ENCODE measurements around the gene ORC5. TPM values are rescaled to one million over a fixed set of nuclear protein-coding genes. Genes with fewer than 3 reads are reported as not detected.

ORC5 gene
- total RNA-seq (2014; rRNA removed; shearing (Covaris generic)) (21.4 and 23.3 TPM in 2 replicates), polyA plus RNA-seq (2016; fragmentation: Nextera tagmentation; extraction: Ambion mirVana) (24.0 and 24.9 TPM in 2 replicates)

GRCh38 chr7:104207731-104208420 lies at the start of gene ORC5:
Gene ORC5, minus strand, starts transcription at chr7:104208013. Its CDS starts 109 bp downstream, at chr7:104207904.
- WGBS, 2 experiments (ENCODE audit: low coverage in 1 of 2, low lambda C conversion rate in 2 of 2, missing lambda C conversion rate in 2 of 2), result 1% methylated on average over 41 to 47 of the region's 47 CpGs
- in situ Hi-C loops (cut with MboI), result no loop called here
- H4K20me1 ChIP-seq (ENCODE audit: insufficient read depth), result no peaks in the 10 kb centered on the region
- H3K27ac ChIP-seq, result peak within 1 kb of the TSS; percentile 66
- no peaks in the 10 kb centered on the region for H3K36me3 ChIP-seq (ENCODE audit: low read depth)
- peak within 1 kb of the TSS; percentile 91 for H3K9ac ChIP-seq
- no peaks in the 10 kb centered on the region for H3K9me2 ChIP-seq (ENCODE audit: insufficient read depth)
- H3K4me1 ChIP-seq (ENCODE audit: insufficient read depth), result peaks cover 8% of the 10 kb centered on the region
- H2AFZ ChIP-seq, result peak within 1 kb of the TSS; percentile 99
- H3K27me3 ChIP-seq (replicated peaks; ENCODE audit: insufficient read depth), result no peaks in the 10 kb centered on the region
- peak within 1 kb of the TSS; percentile 100 for H3K4me2 ChIP-seq (ENCODE audit: unreplicated experiment)
- peak within 1 kb of the TSS; percentile 97 for H3K4me3 ChIP-seq
- H3K9me3 ChIP-seq (ENCODE audit: low read depth), result no peaks in the 10 kb centered on the region
- DNase-seq, result peak; percentile 97
- peaks cover 49% of the 10 kb centered on the region for H3K79me2 ChIP-seq (ENCODE audit: insufficient read depth)
- no peak for TF ChIP-seq EZH2 (IDR thresholded peaks at IDR 0.05; ENCODE audit: insufficient read depth, poor library complexity, severe bottlenecking)
- TF ChIP-seq EZH2phosphoT487 (IDR thresholded peaks at IDR 0.05; ENCODE audit: insufficient read depth, low read depth), result no peak
- H3F3A ChIP-seq (ENCODE audit: insufficient read depth), result no peaks in the 10 kb centered on the region

- H4K20me1 ChIP-seq (ENCODE audit: insufficient read depth), result no peaks in the 10 kb centered on the region
- no peak overlapping the region for H3K4me2 ChIP-seq (ENCODE audit: unreplicated experiment)
- H3K9me2 ChIP-seq (ENCODE audit: insufficient read depth), result no peaks in the 10 kb centered on the region
- no peak overlapping the region for H3K9ac ChIP-seq
- in situ Hi-C loops (cut with MboI), result no loop called here
- no peaks in the 10 kb centered on the region for H3F3A ChIP-seq (ENCODE audit: insufficient read depth)
- no peak overlapping the region for H3K27ac ChIP-seq
- TF ChIP-seq EZH2phosphoT487 (IDR thresholded peaks at IDR 0.05; ENCODE audit: insufficient read depth, low read depth), result no peak
- no peak for TF ChIP-seq EZH2 (IDR thresholded peaks at IDR 0.05; ENCODE audit: insufficient read depth, poor library complexity, severe bottlenecking)
- 0 out of 2 replicates have a peak, but pooled peaks cover 15% of the 10 kb centered on the region for H3K27me3 ChIP-seq (replicated peaks; ENCODE audit: insufficient read depth)
- H3K9me3 ChIP-seq (ENCODE audit: low read depth), result no peaks in the 10 kb centered on the region
- H3K36me3 ChIP-seq (ENCODE audit: low read depth), result no peaks in the 10 kb centered on the region
- H2AFZ ChIP-seq, result no peak overlapping the region
- no peak for DNase-seq
- no peak overlapping the region for H3K4me3 ChIP-seq
- WGBS, 2 experiments (ENCODE audit: low coverage in 1 of 2, low lambda C conversion rate in 2 of 2, missing lambda C conversion rate in 2 of 2), result 53 to 54% methylated on average over 5 of the region's 5 CpGs
- H3K79me2 ChIP-seq (ENCODE audit: insufficient read depth), result no peaks in the 10 kb centered on the region
- H3K4me1 ChIP-seq (ENCODE audit: insufficient read depth), result no peaks in the 10 kb centered on the region
Observed at GRCh38 chr7:104255616-104256015, 47.8 kb upstream of the ORC5 start.

- DNase-seq, result no peak
- Histone ChIP-seq H4K20me1 (ENCODE audit: insufficient read depth) (no peaks in the 10 kb centered on the region), H3K4me2 (ENCODE audit: unreplicated experiment) (no peak overlapping the region), H3K27ac (no peak overlapping the region), H2AFZ (no peak overlapping the region), H3K36me3 (ENCODE audit: low read depth) (no peaks in the 10 kb centered on the region), H3K27me3 (replicated peaks; ENCODE audit: insufficient read depth) (0 out of 2 replicates have a peak, but pooled peaks cover 15% of the 10 kb centered on the region), H3K9me2 (ENCODE audit: insufficient read depth) (no peaks in the 10 kb centered on the region), H3K4me1 (ENCODE audit: insufficient read depth) (no peaks in the 10 kb centered on the region), H3K9ac (no peak overlapping the region), H3K79me2 (ENCODE audit: insufficient read depth) (no peaks in the 10 kb centered on the region), H3K9me3 (ENCODE audit: low read depth) (no peaks in the 10 kb centered on the region), H3F3A (ENCODE audit: insufficient read depth) (no peaks in the 10 kb centered on the region), H3K4me3 (no peak overlapping the region)
- in situ Hi-C loops (cut with MboI), result no loop called here
- no peak for TF ChIP-seq EZH2 (IDR thresholded peaks at IDR 0.05; ENCODE audit: insufficient read depth, poor library complexity, severe bottlenecking)
- no peak for TF ChIP-seq EZH2phosphoT487 (IDR thresholded peaks at IDR 0.05; ENCODE audit: insufficient read depth, low read depth)
- WGBS, 2 experiments (ENCODE audit: low coverage in 1 of 2, low lambda C conversion rate in 2 of 2, missing lambda C conversion rate in 2 of 2), result 29 to 31% methylated on average over 4 of the region's 4 CpGs
Observed at GRCh38 chr7:104255194-104255593, 47.4 kb upstream of the ORC5 start.

- no peak overlapping the region for H3K4me3 ChIP-seq
- no peaks in the 10 kb centered on the region for H3K4me1 ChIP-seq (ENCODE audit: insufficient read depth)
- H4K20me1 ChIP-seq (ENCODE audit: insufficient read depth), result no peaks in the 10 kb centered on the region
- no peak overlapping the region for H3K27ac ChIP-seq
- H3K79me2 ChIP-seq (ENCODE audit: insufficient read depth), result no peaks in the 10 kb centered on the region
- no peaks in the 10 kb centered on the region for H3F3A ChIP-seq (ENCODE audit: insufficient read depth)
- H3K36me3 ChIP-seq (ENCODE audit: low read depth), result no peaks in the 10 kb centered on the region
- no peaks in the 10 kb centered on the region for H3K9me3 ChIP-seq (ENCODE audit: low read depth)
- in situ Hi-C loops (cut with MboI), result no loop called here
- no peaks in the 10 kb centered on the region for H3K9me2 ChIP-seq (ENCODE audit: insufficient read depth)
- DNase-seq, result no peak
- 0 out of 2 replicates have a peak, but pooled peaks cover 15% of the 10 kb centered on the region for H3K27me3 ChIP-seq (replicated peaks; ENCODE audit: insufficient read depth)
- no peak overlapping the region for H3K9ac ChIP-seq
- no peak for TF ChIP-seq EZH2 (IDR thresholded peaks at IDR 0.05; ENCODE audit: insufficient read depth, poor library complexity, severe bottlenecking)
- no peak for TF ChIP-seq EZH2phosphoT487 (IDR thresholded peaks at IDR 0.05; ENCODE audit: insufficient read depth, low read depth)
- WGBS, 2 experiments (ENCODE audit: low coverage in 1 of 2, low lambda C conversion rate in 2 of 2, missing lambda C conversion rate in 2 of 2), result 59 to 74% methylated on average over 1 of the region's 1 CpG
- H2AFZ ChIP-seq, result no peak overlapping the region
- H3K4me2 ChIP-seq (ENCODE audit: unreplicated experiment), result no peak overlapping the region
Observed at GRCh38 chr7:104254696-104255095, 46.9 kb upstream of the ORC5 start.

Data from GM23248 (cell line).